ENCODE measurements around the gene ZNF764. TPM values are rescaled to one million over a fixed set of nuclear protein-coding genes. Genes with fewer than 3 reads are reported as not detected.

ZNF764 gene
- total and polyA plus RNA-seq, 2 experiments from 2014 or later = 5.6 to 12.9 TPM

DNA sequence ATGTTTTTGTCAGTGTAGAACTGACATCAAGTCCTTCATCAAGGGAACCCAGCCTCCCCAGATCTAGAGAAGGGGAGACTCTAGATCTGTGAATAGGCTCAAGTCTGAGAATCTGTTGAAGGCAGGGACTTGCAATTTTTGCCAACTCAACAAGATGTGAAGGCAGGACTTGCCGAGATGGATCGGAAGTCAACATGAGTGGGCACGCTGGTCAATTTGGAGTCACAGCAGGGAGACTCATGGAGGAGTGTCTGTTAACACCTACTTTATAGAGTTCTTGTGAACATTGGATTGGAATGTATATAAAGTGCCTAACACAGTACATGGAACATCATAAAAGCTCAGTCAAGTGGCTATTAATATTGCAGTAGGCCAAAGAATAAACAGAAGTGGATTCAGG lies 42.0 kb upstream of the ZNF764 start:
- H3K27me3 ChIP-seq (ENCODE audit: insufficient read depth) = no peaks in the 10 kb centered on the region
- DNase-seq (ENCODE audit: low spot score) = no peak
- Mint-ChIP-seq H3K4me1 (no peaks in the 10 kb centered on the region), H3K36me3 (ENCODE audit: low read depth) (peaks cover 28% of the 10 kb centered on the region), H3K4me3 (no peak overlapping the region), H3K27me3 (ENCODE audit: insufficient read depth, low read depth, poor library complexity) (peaks cover 8% of the 10 kb centered on the region), H3K27ac (no peak overlapping the region), H3K9me3 (peaks cover 6% of the 10 kb centered on the region; the same call in 2 of the 3 replicates)
- 0 out of 2 replicates have a peak, but pooled peaks cover 3% of the 10 kb centered on the region for H4K20me1 ChIP-seq (replicated peaks; ENCODE audit: insufficient read depth)
- no peak overlapping the region for H3K4me2 ChIP-seq
- H3K9me2 ChIP-seq (ENCODE audit: insufficient read depth) = no peaks in the 10 kb centered on the region
- H3K79me2 ChIP-seq (replicated peaks; ENCODE audit: insufficient read depth) = no peaks in the 10 kb centered on the region
- ATAC-seq = no peak
- peaks cover 3% of the 10 kb centered on the region; the same call in 1 of the 2 replicates for H3F3A ChIP-seq (replicated peaks; ENCODE audit: low read depth)
- H3K4me3 ChIP-seq = no peak overlapping the region
- no peak overlapping the region for H3K27ac ChIP-seq (ENCODE audit: low read depth)
- no peaks in the 10 kb centered on the region for H3K4me1 ChIP-seq (ENCODE audit: insufficient read depth)
- H3K36me3 ChIP-seq (ENCODE audit: insufficient read depth) = 0 out of 2 replicates have a peak, but pooled peaks cover 3% of the 10 kb centered on the region
- TF ChIP-seq, protein P1, sequence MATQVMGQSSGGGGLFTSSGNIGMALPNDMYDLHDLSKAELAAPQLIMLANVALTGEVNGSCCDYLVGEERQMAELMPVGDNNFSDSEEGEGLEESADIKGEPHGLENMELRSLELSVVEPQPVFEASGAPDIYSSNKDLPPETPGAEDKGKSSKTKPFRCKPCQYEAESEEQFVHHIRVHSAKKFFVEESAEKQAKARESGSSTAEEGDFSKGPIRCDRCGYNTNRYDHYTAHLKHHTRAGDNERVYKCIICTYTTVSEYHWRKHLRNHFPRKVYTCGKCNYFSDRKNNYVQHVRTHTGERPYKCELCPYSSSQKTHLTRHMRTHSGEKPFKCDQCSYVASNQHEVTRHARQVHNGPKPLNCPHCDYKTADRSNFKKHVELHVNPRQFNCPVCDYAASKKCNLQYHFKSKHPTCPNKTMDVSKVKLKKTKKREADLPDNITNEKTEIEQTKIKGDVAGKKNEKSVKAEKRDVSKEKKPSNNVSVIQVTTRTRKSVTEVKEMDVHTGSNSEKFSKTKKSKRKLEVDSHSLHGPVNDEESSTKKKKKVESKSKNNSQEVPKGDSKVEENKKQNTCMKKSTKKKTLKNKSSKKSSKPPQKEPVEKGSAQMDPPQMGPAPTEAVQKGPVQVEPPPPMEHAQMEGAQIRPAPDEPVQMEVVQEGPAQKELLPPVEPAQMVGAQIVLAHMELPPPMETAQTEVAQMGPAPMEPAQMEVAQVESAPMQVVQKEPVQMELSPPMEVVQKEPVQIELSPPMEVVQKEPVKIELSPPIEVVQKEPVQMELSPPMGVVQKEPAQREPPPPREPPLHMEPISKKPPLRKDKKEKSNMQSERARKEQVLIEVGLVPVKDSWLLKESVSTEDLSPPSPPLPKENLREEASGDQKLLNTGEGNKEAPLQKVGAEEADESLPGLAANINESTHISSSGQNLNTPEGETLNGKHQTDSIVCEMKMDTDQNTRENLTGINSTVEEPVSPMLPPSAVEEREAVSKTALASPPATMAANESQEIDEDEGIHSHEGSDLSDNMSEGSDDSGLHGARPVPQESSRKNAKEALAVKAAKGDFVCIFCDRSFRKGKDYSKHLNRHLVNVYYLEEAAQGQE (IDR thresholded peaks at IDR 0.05; ENCODE audit: unreplicated experiment) = no peak
- TF ChIP-seq NANOG (IDR thresholded peaks at IDR 0.05; ENCODE audit: borderline replicate concordance) (no peak), JUNB (IDR thresholded peaks at IDR 0.05; ENCODE audit: unreplicated experiment) (no peak), POLR2AphosphoS5 (IDR thresholded peaks at IDR 0.05; ENCODE audit: low read depth) (no peak), EZH2 (IDR thresholded peaks at IDR 0.05; ENCODE audit: low read depth, unreplicated experiment) (no peak), ZNF114 (CRISPR knock-in tag; IDR thresholded peaks at IDR 0.05) (no peak), CREB1 (CRISPR knock-in tag; IDR thresholded peaks at IDR 0.05; ENCODE audit: low read depth) (no peak), STAT1 (IDR thresholded peaks at IDR 0.05; ENCODE audit: unreplicated experiment) (no peak), ZNF331 (CRISPR knock-in tag; IDR thresholded peaks at IDR 0.05; ENCODE audit: low read depth) (no peak), EZH2phosphoT487 (IDR thresholded peaks at IDR 0.05; ENCODE audit: unreplicated experiment) (no peak)
- TF ChIP-seq, protein P2, sequence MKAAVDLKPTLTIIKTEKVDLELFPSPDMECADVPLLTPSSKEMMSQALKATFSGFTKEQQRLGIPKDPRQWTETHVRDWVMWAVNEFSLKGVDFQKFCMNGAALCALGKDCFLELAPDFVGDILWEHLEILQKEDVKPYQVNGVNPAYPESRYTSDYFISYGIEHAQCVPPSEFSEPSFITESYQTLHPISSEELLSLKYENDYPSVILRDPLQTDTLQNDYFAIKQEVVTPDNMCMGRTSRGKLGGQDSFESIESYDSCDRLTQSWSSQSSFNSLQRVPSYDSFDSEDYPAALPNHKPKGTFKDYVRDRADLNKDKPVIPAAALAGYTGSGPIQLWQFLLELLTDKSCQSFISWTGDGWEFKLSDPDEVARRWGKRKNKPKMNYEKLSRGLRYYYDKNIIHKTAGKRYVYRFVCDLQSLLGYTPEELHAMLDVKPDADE (IDR thresholded peaks at IDR 0.05) = no peak
- TF ChIP-seq, protein P3, sequence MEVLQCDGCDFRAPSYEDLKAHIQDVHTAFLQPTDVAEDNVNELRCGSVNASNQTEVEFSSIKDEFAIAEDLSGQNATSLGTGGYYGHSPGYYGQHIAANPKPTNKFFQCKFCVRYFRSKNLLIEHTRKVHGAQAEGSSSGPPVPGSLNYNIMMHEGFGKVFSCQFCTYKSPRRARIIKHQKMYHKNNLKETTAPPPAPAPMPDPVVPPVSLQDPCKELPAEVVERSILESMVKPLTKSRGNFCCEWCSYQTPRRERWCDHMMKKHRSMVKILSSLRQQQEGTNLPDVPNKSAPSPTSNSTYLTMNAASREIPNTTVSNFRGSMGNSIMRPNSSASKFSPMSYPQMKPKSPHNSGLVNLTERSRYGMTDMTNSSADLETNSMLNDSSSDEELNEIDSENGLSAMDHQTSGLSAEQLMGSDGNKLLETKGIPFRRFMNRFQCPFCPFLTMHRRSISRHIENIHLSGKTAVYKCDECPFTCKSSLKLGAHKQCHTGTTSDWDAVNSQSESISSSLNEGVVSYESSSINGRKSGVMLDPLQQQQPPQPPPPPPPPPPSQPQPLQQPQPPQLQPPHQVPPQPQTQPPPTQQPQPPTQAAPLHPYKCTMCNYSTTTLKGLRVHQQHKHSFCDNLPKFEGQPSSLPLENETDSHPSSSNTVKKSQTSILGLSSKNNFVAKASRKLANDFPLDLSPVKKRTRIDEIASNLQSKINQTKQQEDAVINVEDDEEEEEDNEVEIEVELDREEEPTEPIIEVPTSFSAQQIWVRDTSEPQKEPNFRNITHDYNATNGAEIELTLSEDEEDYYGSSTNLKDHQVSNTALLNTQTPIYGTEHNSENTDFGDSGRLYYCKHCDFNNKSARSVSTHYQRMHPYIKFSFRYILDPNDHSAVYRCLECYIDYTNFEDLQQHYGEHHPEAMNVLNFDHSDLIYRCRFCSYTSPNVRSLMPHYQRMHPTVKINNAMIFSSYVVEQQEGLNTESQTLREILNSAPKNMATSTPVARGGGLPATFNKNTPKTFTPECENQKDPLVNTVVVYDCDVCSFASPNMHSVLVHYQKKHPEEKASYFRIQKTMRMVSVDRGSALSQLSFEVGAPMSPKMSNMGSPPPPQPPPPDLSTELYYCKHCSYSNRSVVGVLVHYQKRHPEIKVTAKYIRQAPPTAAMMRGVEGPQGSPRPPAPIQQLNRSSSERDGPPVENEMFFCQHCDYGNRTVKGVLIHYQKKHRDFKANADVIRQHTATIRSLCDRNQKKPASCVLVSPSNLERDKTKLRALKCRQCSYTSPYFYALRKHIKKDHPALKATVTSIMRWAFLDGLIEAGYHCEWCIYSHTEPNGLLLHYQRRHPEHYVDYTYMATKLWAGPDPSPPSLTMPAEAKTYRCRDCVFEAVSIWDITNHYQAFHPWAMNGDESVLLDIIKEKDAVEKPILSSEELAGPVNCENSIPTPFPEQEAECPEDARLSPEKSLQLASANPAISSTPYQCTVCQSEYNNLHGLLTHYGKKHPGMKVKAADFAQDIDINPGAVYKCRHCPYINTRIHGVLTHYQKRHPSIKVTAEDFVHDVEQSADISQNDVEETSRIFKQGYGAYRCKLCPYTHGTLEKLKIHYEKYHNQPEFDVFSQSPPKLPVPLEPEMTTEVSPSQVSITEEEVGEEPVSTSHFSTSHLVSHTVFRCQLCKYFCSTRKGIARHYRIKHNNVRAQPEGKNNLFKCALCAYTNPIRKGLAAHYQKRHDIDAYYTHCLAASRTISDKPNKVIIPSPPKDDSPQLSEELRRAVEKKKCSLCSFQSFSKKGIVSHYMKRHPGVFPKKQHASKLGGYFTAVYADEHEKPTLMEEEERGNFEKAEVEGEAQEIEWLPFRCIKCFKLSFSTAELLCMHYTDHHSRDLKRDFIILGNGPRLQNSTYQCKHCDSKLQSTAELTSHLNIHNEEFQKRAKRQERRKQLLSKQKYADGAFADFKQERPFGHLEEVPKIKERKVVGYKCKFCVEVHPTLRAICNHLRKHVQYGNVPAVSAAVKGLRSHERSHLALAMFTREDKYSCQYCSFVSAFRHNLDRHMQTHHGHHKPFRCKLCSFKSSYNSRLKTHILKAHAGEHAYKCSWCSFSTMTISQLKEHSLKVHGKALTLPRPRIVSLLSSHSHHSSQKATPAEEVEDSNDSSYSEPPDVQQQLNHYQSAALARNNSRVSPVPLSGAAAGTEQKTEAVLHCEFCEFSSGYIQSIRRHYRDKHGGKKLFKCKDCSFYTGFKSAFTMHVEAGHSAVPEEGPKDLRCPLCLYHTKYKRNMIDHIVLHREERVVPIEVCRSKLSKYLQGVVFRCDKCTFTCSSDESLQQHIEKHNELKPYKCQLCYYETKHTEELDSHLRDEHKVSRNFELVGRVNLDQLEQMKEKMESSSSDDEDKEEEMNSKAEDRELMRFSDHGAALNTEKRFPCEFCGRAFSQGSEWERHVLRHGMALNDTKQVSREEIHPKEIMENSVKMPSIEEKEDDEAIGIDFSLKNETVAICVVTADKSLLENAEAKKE (CRISPR knock-in tag; IDR thresholded peaks at IDR 0.05) = no peak
- TF ChIP-seq, protein P4, sequence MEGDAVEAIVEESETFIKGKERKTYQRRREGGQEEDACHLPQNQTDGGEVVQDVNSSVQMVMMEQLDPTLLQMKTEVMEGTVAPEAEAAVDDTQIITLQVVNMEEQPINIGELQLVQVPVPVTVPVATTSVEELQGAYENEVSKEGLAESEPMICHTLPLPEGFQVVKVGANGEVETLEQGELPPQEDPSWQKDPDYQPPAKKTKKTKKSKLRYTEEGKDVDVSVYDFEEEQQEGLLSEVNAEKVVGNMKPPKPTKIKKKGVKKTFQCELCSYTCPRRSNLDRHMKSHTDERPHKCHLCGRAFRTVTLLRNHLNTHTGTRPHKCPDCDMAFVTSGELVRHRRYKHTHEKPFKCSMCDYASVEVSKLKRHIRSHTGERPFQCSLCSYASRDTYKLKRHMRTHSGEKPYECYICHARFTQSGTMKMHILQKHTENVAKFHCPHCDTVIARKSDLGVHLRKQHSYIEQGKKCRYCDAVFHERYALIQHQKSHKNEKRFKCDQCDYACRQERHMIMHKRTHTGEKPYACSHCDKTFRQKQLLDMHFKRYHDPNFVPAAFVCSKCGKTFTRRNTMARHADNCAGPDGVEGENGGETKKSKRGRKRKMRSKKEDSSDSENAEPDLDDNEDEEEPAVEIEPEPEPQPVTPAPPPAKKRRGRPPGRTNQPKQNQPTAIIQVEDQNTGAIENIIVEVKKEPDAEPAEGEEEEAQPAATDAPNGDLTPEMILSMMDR (conservative IDR thresholded peaks at IDR 0.05; ENCODE audit: low read depth in 2 of 2) = no peak
- H2AFZ ChIP-seq = no peak overlapping the region

Measured in GM23338 (cell line).